Hematopoietic multipotent progenitor cell treated with erythropoietin and hydrocortisone succinate and interleukin-3 and kit ligand, for 8 days (in vitro differentiated cells): ENCODE data around the gene TSPAN9.

Experiments
- DNase-seq: peaks from one replicate; pipeline ENCODE4 v3.0.0-alpha.2; 2015

The TSPAN9 gene

DNA sequence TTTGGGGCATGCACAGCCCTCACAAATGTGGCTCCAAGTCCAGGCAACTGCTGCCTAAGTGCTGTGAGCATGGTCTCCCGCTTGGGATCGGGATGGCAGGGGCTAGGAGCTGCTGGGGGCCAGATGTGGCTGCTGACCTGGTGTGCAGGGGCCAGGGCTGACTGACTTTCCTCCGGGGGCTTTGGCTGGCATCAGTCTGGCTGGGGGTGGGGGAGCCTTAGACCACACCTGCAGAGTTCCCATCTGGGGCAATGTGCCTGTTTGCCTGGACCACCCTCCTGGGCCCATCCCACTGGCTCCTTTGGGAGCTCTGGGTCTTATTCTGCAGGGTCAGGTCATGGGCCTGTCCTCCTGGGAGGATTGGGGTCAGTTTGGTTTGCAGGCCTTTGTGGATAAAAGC is 90.5 kb downstream of the TSPAN9 start:
- no peak for DNase-seq

DNA sequence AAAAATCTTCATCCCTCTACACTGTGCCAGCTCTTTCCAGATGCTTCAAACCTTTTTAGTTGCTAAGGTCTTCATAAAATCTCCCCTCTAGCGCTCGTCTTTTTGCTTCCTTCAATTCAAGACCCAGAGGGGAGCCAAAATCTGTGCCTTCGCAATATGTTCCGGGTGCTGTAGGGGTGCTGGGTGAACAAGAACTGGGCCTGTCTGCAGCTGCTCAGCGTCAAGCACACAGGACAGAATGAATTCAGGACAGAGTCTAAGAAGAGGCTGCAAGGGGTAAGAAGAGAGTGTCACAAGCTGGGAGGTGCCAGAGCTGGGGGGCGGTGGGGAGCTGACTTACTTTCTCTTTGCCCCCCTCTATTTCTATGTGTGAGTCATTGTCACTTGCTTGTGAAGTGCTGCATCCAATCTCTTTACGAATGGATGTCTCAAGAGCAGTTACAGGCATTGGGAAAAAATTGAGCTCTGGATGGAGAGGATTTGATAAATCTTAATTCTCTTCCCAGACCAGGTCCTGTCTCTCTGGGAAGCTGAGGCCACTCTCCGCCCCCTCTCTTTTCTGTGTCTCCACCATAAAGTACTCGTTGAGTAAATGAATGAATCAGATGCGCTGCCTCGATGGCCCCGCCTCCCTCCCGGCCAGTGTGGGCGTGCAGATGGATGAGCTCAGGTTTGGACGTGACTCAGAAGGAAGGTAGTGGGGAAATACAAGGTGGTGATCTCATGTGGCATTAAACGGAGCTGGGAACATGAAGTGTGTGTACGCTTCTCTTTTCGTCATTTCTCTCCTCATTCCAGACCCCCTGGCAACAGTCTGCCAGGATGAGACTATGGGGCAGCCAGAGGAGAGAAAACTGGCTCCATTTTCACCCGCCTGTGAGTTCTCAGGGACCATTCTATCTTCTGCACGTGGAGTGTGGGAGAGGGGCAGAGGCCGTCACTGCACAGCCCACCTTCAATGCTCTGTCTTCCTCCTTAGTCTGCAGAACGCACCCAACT is 91.3 kb downstream of the TSPAN9 start:
- DNase-seq, result no peak

DNA sequence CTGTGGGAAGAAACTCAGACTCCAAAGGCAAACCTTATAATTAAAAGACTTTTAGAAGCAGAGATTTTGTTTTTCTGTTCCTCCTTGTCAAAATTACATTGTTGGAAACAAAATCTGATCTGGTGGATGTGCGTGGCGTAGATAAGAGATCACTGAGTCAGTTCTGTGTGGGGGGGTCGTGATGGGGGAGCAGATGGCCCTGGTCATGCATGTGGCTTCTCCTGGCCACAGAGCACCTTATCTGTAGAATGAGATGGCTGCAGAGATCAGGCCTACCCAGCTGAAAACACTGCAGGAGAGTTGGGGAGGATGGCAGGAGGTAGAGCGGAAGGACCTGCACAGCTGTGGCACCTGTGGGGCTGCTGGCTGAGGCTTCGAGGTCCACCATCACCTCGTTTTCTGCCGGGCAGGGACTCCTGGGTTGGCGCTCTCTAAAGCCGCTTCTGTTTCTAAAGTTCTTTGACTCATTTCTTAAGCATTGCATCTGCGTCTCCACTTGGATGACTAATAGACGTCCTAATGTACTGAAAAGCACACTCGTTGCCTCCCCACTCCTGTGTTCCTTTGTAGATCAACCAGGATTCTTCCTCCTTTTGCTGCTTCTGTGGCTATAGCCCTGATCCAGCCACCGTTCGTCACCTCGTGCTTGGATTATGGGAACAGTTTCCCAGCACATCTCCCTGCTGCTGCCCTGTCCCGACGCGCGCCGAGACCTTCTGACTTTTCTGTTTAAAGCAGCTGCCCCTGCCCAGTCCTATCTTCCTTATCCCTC is 93.4 kb downstream of the TSPAN9 start:
- DNase-seq, result no peak

DNA sequence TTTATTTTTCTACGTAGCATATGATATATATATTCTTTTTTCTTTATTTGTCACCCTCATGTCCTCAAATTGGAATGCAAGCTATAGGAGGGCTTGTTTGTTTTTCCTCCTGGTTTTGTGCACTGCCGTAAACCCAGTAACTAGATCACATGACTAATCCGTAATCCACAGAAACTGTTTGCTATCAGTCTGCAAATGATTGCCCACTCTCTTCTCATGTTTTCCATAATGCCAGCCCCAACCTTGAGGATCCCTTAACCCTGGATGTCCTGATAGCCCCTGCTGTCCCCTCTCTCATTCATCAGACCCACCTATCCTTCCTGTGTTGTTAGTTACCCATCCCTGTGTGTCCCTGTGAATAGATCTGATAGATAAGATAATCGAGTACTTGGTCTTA is 94.0 kb downstream of the TSPAN9 start:
- no peak for DNase-seq

DNA sequence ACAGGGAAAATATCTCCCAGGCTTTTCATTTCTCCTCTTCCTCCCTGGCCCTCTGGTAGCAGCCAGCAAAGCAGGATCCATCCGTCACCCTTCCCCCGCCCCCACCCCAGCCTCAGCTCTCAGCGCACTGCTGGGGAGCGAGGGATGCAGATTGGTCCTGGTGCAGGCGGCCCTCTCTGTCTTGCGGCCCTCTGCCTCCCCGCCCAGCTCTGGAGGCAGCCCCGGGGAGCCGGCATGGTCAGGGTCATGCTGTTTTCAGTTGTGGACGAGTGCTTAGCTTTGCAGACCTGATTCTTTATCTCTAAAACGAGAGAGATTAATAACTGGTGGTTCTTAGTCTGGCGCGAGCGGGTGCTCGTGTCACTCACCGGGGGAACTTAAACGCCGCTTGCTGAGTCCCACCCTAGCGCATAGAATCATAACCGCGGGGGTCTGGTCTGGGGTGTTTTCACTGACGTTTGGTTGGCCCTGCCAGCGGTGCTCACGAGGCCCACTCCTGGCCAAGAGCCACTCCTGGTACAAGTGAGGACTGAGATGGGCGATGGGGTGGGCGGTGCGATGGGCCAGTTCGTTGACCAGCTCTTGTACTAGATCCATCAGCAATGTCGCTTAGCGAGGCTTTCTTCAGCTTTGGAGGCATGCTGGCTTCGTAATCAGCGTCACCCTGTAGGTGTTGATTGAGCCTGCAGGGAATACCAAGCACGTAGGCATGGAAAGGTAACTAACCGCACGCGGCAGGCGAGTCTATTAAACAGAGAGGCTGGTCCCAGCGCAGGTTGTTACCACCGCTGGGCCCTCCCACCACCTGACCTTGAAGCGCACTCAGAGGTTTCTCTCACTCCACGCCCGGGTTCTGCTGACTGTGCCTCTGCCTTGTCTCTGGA is 95.2 kb downstream of the TSPAN9 start:
- no peak for DNase-seq

DNA sequence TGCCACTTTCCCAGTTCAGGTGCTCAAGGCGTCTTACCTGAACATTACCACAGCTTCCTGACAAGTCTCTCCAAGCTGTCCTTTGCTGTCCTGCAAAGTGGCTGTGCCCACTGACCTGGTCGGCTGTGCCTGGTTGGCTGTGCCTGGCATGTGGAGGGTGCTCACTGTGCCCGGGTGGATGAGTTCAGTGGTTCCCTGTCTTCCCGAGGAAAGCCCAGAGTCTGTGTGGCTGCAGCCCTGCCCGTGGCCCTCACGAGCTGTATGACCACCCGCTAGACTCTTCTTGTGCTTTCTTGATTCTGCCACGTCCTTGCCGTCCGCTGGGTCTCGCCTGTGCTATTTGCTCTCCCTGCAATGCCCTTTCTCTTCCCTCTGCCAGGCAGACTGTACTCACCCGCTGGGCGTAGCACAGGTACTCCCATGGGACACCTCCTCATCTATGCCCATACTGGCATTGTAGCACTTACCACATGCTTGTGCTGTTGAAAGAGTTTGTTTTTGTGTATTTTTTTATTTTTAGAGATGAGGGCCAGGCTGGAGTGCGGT is 95.9 kb downstream of the TSPAN9 start:
- no peak for DNase-seq

DNA sequence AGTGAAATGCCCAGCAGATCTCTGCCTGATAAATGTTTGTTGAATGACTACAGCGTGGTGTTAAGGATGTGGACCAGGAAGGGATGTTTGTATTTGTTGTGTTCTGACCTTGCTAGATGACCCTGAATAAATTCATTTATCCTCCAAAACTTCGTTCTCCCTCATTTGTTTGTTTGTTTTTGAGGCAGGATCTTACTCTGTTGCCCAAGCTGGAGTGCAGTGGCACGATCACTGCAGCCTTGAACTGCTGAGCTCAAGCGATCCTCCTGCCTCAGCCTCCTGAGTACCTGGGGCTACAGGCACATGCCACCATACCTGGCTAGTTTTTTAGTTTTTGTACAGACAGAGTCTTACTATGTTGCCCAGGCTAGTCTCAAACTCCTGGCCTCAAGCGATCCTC is 96.7 kb downstream of the TSPAN9 start:
- no peak for DNase-seq

DNA sequence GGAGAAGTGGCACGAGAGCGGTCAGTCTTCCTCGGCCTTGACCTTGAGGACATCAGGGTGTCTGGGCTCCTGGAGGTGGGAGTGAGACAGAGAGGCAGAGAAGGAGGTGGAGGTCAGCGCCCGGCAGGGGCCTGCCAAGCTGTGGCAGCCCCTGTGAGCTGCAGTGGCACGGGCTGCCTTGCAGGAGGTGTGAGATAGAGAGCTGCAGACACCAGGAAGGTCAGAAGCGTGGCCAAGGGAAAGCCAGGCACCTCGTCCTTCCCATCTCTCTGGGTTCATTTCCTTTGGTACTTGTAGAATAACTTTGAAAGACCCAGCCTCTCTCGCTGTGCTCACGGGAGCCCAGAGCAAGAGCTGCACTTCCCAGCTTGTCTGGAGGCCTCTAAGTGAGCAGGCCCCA is 98.1 kb downstream of the TSPAN9 start:
- DNase-seq, result no peak

DNA sequence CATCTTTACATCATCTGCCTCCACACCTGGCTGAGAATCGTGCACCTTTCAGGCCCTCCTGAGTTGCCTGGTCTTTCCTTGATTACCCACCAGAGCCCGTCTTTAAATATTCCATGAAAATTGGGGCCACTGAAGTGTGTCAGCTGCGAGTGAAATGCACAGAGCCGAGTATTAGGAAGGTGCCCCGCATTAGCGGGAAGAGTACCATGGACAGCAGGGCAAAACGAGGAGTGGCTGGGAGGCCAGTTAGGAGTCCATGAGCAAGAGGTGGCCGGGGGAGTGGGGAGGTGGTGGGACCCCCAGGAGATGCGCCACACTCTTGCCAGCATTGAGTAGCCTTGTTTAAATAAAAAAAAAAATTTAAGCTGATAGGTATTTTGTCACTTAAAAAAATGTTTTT is 99.6 kb downstream of the TSPAN9 start:
- no peak for DNase-seq

DNA sequence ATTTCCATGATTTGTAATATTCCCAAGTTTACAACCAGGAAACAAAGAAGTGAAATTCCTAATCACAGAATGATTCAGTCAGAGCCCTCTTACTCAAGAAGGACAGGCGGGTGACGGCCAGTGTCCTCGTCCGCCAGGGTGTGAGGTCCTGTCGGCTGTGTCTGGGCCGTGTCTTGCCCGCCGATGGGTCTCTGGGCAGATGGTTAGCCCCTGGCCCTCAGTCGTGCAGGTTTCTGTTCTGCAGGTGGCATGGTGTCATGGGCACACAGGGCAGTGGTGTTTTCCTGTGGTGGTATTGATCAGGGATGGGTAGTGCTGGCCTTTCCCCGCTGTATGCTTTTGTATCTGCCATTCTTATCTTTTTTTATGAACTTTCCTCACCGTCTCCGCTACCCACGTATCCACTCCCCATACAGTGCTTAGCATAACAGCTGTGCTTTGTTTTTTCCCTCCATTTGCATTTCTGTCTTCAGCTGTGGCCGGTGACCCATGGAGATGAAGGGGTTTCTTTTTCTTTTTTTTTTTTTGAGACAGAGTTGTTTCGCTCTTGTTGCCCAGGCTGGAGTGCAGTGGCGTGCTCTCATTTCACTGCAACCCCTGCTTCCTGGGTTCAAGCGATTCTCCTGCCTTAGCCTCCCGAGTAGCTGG is 100.7 kb downstream of the TSPAN9 start:
- no peak for DNase-seq

DNA sequence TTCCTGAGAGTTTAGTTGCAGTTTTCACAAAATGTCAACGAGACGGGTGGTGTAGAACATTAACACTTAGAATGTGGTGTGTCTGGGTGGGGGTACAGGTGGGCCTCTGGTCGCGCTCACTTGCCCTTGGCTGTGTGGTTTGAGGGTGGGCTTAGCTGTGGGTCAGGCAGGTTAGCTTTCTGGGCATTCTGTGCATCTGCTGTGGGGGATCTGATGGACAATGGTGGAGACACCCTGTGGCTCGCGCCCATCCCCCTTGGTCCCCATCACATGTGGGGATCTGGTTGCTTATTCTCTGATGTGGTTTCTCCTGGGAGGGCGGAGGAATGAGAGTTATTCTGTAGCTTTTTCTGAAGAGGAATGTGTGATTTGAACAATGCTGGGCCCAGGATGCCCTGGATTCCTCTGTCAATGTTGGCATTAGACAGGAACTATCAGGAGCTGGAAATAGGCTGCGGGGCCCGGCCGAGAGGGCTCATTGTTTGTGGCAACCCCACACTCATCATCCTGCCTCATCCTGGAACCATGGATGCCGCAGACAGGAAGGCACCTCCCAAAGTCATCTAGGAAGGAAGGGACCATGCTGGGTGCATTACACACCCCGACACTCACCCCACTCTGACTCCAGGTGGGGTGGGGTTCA is 101.6 kb downstream of the TSPAN9 start:
- no peak for DNase-seq

DNA sequence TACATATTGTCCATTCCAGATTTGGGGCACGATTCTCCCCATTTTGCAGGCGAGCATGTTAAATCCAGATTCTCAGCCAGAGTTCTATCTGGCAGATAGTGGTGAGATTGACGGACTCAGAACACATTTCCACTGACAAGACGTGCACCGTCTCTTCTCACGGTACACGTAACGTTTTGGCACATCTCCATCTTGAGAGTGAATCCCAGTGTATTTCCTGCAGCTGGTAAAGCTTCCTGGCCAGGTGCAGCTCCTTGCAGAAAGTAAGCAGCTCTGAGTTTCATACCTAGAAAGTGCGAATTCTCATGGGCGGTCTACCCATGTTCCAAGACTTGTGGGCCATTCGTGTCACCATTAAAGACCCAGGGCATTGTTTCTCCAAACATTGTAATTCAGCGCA is 102.6 kb downstream of the TSPAN9 start:
- no peak for DNase-seq

DNA sequence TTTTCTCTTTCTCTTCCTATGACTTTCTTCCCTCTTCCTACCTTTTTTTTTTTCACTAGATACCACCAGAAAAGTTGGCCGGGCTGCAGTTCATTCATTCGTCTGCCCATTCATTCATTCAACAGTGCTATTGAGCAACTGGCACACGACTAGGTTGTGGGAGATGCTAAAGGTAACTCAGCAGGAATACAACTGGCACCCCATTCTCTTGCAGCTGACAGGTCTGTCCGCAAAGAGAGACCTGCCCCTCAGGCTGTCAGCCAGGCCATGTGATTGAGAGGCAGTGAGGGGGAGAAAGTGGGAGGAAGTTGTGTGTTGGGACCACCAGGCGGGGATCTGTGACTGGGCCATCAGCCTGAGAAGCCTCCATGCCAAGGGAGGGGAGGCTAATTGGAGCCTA is 105.2 kb downstream of the TSPAN9 start:
- no peak for DNase-seq

DNA sequence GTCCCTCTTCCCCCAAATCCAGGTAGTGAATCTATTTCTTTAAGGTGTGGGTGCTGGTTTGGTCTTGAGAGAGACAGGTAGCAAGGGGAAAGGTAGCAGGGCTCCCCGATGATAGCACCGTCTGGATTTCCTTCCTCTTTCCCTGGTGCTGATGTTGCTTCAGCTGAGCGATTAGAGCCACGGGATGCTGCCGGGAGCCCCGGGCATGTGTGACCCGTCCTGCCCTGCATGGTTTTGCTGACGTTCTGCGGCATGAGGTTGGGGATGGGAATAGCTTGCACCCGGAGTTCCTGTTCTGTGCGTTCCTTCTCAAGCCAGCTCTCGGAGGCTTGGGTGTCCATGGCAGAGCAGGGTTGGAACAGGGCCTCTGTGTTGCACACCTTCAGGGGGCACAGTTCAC is 107.3 kb downstream of the TSPAN9 start:
- no peak for DNase-seq

DNA sequence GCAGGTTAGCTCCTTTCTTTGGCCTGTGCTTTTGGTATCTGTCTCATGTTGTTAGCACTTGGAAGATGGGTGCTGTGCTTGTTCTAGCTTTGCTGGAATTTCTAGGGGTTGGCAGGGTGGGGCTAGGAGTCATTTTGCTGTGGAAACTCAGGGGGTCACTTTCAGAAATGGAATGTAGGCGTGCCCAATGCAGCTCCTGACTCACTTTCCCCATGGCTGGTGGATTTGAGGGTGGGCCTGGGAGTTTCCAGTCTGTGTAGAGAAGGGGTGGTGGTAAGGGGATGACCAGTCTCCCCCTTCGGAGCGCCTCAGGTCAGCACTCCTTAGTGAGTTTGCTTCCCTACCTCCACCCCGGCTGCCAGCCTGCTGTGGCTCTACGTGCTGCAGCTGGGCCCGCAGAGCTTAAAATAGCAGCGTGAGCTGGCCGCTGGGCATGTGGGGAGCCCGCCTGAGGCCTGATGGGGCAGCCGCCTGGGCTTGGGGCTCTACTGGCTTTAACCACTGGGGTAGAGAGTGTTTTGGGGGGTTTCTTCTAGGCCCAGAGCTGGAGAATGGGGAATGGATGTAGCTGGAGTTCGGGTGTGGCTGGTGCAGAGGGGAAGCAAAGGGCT is 108.2 kb downstream of the TSPAN9 start:
- no peak for DNase-seq

DNA sequence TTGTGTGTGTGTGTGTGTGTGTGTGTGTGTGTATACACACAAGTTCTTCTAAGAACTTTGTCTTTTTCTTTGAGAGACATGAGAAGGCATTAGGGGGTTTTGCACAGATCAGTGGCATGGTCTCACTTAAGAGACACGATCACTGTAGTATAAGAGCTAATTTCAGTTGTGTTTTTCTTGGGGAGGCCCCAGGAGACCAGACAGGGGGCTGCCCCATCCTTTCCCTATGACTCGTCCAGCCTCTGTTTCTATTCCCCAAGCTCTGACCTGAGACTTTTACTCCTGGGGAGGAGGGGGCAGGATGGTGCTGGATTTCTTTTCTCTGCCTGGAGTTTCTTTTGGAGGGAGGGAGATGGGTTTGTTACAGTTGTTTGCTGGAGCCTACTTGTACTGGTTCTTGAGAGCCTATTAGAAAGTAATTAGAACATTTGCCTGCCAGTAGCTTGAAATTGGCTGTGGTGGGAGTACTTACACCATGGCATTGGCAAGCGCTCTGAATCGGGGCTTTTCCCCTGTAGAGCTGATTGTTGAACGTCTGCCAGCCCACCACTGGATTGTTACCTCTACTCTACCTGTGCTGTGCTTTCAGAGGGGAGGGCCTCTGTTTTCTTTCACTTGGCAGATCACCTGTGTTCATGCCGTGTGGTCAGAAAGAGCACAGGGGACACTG is 109.5 kb downstream of the TSPAN9 start:
- DNase-seq, result no peak

DNA sequence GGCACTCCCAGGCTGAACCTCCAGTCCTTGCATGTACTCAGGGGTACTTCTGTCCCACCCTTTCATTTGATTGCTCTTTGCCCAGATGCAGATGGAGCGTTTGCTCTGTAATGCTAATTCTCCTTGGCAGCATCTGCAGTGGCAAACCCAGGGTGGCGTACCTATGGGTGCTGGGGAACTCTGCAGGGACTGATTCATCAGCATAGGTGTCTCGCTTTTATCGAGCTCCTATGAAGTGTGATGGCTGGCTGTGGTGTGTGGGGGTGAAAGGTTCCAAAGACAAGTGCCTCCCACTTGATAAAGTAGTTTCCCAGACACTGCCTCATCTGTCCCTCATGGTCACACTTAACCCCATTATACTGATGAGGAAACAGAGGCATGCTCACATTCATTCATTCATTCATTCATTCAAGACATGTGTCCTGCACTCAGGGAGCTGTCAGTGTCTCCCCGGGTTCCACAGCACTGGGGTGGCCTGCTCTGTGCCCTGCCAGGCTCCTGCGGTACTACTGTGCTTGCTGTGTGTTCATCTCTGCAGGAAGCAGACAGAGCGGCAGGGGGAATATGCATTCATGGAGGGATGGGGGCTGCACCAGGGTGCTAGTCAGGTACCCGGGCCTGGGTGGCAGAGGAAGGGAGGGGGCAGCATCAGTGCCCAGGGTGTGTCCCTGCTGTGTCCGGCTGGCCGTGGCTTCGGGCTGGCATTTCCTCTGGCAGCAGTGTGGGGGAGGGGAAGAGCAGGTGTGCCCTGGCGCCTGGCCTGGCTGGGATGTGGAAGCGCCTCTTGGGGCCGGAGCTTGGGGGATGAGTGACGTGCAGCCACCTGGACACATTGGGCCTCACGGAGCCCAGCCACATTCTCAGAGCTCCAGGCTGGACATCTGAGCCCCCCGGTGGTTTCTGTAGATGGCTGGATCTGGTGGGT is 110.9 kb downstream of the TSPAN9 start:
- no peak for DNase-seq

DNA sequence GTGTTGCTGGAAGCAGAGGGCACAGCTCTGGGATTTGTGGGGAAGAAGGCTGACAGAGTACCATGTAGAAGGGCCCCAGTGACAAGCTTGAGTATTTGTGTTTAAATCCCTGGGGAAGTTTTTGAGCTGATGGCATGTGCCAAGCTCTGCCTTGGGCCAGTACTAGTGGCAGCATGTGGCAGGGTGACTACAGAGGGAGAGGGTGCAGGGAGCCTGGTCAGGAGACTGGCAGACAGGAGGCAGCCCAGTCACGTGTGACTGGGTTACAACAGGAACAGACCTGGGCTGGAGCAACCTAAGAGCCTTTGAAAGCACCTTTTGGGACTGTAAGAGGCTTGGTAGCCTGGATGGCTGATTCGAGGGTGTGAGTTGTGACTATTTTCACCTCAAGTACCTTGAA is 112.1 kb downstream of the TSPAN9 start:
- DNase-seq, result no peak

DNA sequence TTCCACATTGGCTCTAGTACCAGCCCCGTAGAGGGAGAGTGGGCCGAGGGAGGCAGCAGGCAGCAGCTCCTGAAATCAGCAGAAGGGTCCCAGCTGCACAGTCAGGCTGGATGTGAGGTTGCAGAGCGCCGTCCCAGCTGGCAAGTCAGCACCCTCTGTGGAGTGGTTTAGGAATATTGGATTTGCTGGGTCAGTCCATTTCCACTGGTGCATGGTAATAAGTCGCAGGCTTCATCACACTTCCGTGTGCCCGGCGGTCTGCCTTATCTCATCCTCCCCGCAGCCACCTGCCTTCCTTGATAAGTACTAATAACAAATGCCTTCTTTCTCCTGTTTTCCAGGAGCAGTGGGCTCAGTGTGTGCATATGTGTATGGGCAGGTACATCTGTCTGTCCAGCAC is 112.9 kb downstream of the TSPAN9 start:
- DNase-seq, result peak; percentile 72

DNA sequence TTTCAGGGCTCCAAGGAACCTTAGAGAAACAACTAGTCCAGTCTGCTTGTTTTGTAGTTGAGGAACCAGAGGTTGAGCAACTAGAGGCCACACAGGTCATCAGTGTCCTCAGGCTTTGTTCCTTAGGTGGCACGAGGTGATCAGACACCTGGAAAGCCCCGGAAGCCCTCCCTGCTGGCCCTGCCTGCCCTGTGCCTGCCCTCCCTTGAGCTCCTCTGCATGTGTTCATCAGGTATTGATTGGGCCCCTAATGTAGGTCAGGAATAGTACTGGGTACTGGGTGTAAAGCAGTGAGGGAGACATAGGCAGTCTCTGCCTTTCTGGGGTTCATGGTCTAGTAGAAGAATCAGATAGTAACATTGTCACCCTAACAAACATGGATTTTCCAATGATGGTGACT is 114.3 kb downstream of the TSPAN9 start:
- DNase-seq, result no peak
